HEK293 (cell line): ENCODE data around the gene TRIM23.
"Not testable (repeated sequence)": the region's sequence is repeated elsewhere in the genome, so short reads cannot be mapped to it uniquely, and the experiment has no call there.

ENCODE experiments used
- CTCF ChIA-PET: fragments of 350-600 bp; formaldehyde crosslinking; extraction: SDS; loops from one replicate; lab custom pipeline; 2021; ENCODE audit warnings: antibody characterized with exemption; lab: Yijun Ruan, JAX
- POLR2A ChIA-PET: fragments of 300-600 bp; formaldehyde crosslinking; extraction: SDS; loops from one replicate; lab custom pipeline; 2020; ENCODE audit warnings: antibody characterized with exemption, inconsistent platforms; lab: Yijun Ruan, JAX
- H3K27ac ChIP-seq: fragments of 200-500 bp; sonication (Bioruptor generic); 2 replicates; pipeline ENCODE4 v1.5.1; 2014; ENCODE audit warnings: low read depth, low read length, control low read depth, inconsistent platforms; ENCODE audit errors: extremely low read depth
- H3K36me3 ChIP-seq, 2 experiments: fragments of 200-500 bp in 1 of 2; sonication (Bioruptor generic) in 1 of 2; 1 replicate in 1 of 2; 2 replicates in 1 of 2; pipeline ENCODE4 v1.5.1; 2014 to 2017; ENCODE audit warnings: inconsistent platforms in 2 of 2, low read length in 2 of 2; ENCODE audit not compliant: control insufficient read depth in 2 of 2, insufficient read depth in 1 of 2
- H3K4me1 ChIP-seq: fragments of 200-500 bp; sonication (Bioruptor generic); 2 replicates; pipeline ENCODE4 v1.5.1; 2014; ENCODE audit warnings: mild to moderate bottlenecking, low read length, inconsistent platforms; ENCODE audit not compliant: control insufficient read depth, insufficient read depth
- H3K4me3 ChIP-seq: 2 replicates; pipeline ENCODE4 v1.5.1; 2011; ENCODE audit warnings: low read depth, mild to moderate bottlenecking, control low read depth, low read length, moderate library complexity
- H3K9me3 ChIP-seq: fragments of 200-500 bp; sonication (Bioruptor generic); 2 replicates; pipeline ENCODE4 v1.5.1; 2014; ENCODE audit warnings: low read depth, low read length, inconsistent platforms; ENCODE audit not compliant: control insufficient read depth, insufficient read depth
- EGR2 ChIP-seq: fragments of 450-650 bp; formaldehyde crosslinking; IDR thresholded peaks from 2 replicates; pipeline ENCODE4 v1.5.1; 2016; ENCODE audit warnings: low read depth, missing biosample characterization, missing genetic modification characterization
- HOXC10 ChIP-seq: sonication (generic); formaldehyde crosslinking; IDR thresholded peaks from 2 replicates; pipeline ENCODE4 v1.8.1; 2023; ENCODE audit warnings: mild to moderate bottlenecking, missing genetic modification reagents
- MYNN ChIP-seq: fragments of 450-650 bp; formaldehyde crosslinking; IDR thresholded peaks from 2 replicates; pipeline ENCODE4 v1.5.1; 2016; ENCODE audit warnings: missing biosample characterization, missing genetic modification characterization, borderline replicate concordance
- SP7 ChIP-seq: fragments of 450-650 bp; formaldehyde crosslinking; IDR thresholded peaks from 2 replicates; pipeline ENCODE4 v1.5.1; 2016; ENCODE audit warnings: missing biosample characterization, missing genetic modification characterization
- ZNF10 ChIP-seq: fragments of 450-650 bp; formaldehyde crosslinking; IDR thresholded peaks from 2 replicates; pipeline ENCODE4 v1.5.1; 2017; ENCODE audit warnings: missing biosample characterization, missing genetic modification characterization
- ZNF121 ChIP-seq: fragments of 450-650 bp; formaldehyde crosslinking; IDR thresholded peaks from 2 replicates; pipeline ENCODE4 v1.5.1; 2016; ENCODE audit warnings: missing biosample characterization, missing genetic modification characterization
- ZNF133 ChIP-seq: fragments of 450-650 bp; formaldehyde crosslinking; IDR thresholded peaks from 2 replicates; pipeline ENCODE4 v1.5.1; 2016; ENCODE audit warnings: missing biosample characterization, missing genetic modification characterization
- ZNF138 ChIP-seq: fragments of 450-650 bp; formaldehyde crosslinking; IDR thresholded peaks from 2 replicates; pipeline ENCODE4 v1.5.1; 2016; ENCODE audit warnings: missing biosample characterization, missing genetic modification characterization, borderline replicate concordance
- ZNF174 ChIP-seq: fragments of 450-650 bp; formaldehyde crosslinking; IDR thresholded peaks from 2 replicates; pipeline ENCODE4 v1.5.0; 2017; ENCODE audit warnings: missing biosample characterization, mild to moderate bottlenecking, missing genetic modification characterization
- ZNF311 ChIP-seq: fragments of 450-650 bp; formaldehyde crosslinking; IDR thresholded peaks from 2 replicates; pipeline ENCODE4 v1.5.1; 2017; ENCODE audit warnings: missing biosample characterization, missing genetic modification characterization, borderline replicate concordance
- ZNF335 ChIP-seq: fragments of 450-650 bp; formaldehyde crosslinking; conservative IDR thresholded peaks from 2 replicates; pipeline ENCODE4 v1.5.1; 2016; ENCODE audit warnings: missing biosample characterization, missing genetic modification characterization
- ZNF416 ChIP-seq: fragments of 450-650 bp; formaldehyde crosslinking; IDR thresholded peaks from 2 replicates; pipeline ENCODE4 v1.5.1; 2016; ENCODE audit warnings: missing biosample characterization, missing genetic modification characterization
- ZNF529 ChIP-seq: fragments of 450-650 bp; formaldehyde crosslinking; IDR thresholded peaks from 2 replicates; pipeline ENCODE4 v1.5.1; 2017; ENCODE audit warnings: missing genetic modification characterization, missing biosample characterization; ENCODE audit not compliant: insufficient replicate concordance
- ZNF530 ChIP-seq: fragments of 450-650 bp; formaldehyde crosslinking; IDR thresholded peaks from 2 replicates; pipeline ENCODE4 v1.5.1; 2016; ENCODE audit warnings: low read depth, missing biosample characterization, missing genetic modification characterization
- ZNF558 ChIP-seq: fragments of 450-650 bp; formaldehyde crosslinking; IDR thresholded peaks from 2 replicates; pipeline ENCODE4 v1.5.1; 2016; ENCODE audit warnings: missing biosample characterization, missing genetic modification characterization
- ZNF571 ChIP-seq: fragments of 450-650 bp; formaldehyde crosslinking; IDR thresholded peaks from 2 replicates; pipeline ENCODE4 v1.5.0; 2017; ENCODE audit warnings: missing biosample characterization, missing genetic modification characterization
- ZNF585B ChIP-seq: fragments of 450-650 bp; formaldehyde crosslinking; IDR thresholded peaks from 2 replicates; pipeline ENCODE4 v1.5.1; 2016; ENCODE audit warnings: missing biosample characterization, missing genetic modification characterization
- ZNF654 ChIP-seq: fragments of 450-650 bp; formaldehyde crosslinking; IDR thresholded peaks from 2 replicates; pipeline ENCODE4 v1.5.1; 2016; ENCODE audit warnings: low read depth, missing biosample characterization, missing genetic modification characterization
- ZNF707 ChIP-seq: fragments of 450-650 bp; formaldehyde crosslinking; IDR thresholded peaks from 2 replicates; pipeline ENCODE4 v1.5.1; 2016; ENCODE audit warnings: missing biosample characterization, missing genetic modification characterization
- TF ChIP-seq, protein P1 (sequence below): fragments of 450-650 bp; formaldehyde crosslinking; IDR thresholded peaks from 2 replicates; pipeline ENCODE4 v1.5.1; 2016; ENCODE audit warnings: missing biosample characterization, missing genetic modification characterization

TRIM23 gene

GRCh38 chr5:65601761-65602160 is 22.4 kb downstream of the TRIM23 start:
- TF ChIP-seq ZNF585B (tag by site-specific recombination): peak; percentile 99
- POLR2A ChIA-PET: interaction anchor here (0.8 kb wide), 1 partner anchor 22 kb away, joined by 3 read pairs; the partner anchor contains the start of gene TRIM23
- H3K4me3 ChIP-seq, H3K9me3 ChIP-seq, CTCF ChIA-PET, H3K27ac ChIP-seq, H3K4me1 ChIP-seq: not testable (repeated sequence)
- H3K36me3 ChIP-seq: peaks cover 63 to 92% of the 10 kb centered on the region in 2 experiments

- CTCF ChIA-PET: interaction anchor here (0.9 to 1.2 kb wide), 2 partner anchors 24 to 31 kb away, joined by 4 to 5 read pairs; no protein-coding TSS in a partner anchor
- TF ChIP-seq ZNF571 (tag by site-specific recombination) (no peak), ZNF654 (tag by site-specific recombination) (peak; percentile 28)
- POLR2A ChIA-PET: interaction anchor here (0.6 kb wide), 1 partner anchor 816 kb away, joined by 3 read pairs; no protein-coding TSS in a partner anchor
- H3K4me1 ChIP-seq: no peaks in the 10 kb centered on the region
- H3K27ac ChIP-seq: no peak overlapping the region
- H3K36me3 ChIP-seq: peaks cover 50 to 87% of the 10 kb centered on the region in 2 experiments
- no peak overlapping the region for H3K4me3 ChIP-seq
- H3K9me3 ChIP-seq: no peaks in the 10 kb centered on the region
Measured at GRCh38 chr5:65588694-65589093, 35.4 kb downstream of the TRIM23 start.

- ChIA-PET CTCF (no interaction called here), POLR2A (no interaction called here)
- H3K9me3 ChIP-seq: no peaks in the 10 kb centered on the region
- H3K4me3 ChIP-seq: no peak overlapping the region
- peaks cover 47 to 71% of the 10 kb centered on the region in 2 experiments for H3K36me3 ChIP-seq
- H3K27ac ChIP-seq: no peak overlapping the region
- no peak for TF ChIP-seq ZNF311 (tag by site-specific recombination)
- no peak for TF ChIP-seq EGR2 (tag by site-specific recombination)
- TF ChIP-seq SP7 (tag by site-specific recombination): no peak
- TF ChIP-seq ZNF133 (tag by site-specific recombination): no peak
- TF ChIP-seq ZNF707 (tag by site-specific recombination): no peak
- no peak for TF ChIP-seq ZNF416 (tag by site-specific recombination)
- TF ChIP-seq ZNF138: no peak
- no peak for TF ChIP-seq MYNN (tag by site-specific recombination)
- TF ChIP-seq, protein P1, sequence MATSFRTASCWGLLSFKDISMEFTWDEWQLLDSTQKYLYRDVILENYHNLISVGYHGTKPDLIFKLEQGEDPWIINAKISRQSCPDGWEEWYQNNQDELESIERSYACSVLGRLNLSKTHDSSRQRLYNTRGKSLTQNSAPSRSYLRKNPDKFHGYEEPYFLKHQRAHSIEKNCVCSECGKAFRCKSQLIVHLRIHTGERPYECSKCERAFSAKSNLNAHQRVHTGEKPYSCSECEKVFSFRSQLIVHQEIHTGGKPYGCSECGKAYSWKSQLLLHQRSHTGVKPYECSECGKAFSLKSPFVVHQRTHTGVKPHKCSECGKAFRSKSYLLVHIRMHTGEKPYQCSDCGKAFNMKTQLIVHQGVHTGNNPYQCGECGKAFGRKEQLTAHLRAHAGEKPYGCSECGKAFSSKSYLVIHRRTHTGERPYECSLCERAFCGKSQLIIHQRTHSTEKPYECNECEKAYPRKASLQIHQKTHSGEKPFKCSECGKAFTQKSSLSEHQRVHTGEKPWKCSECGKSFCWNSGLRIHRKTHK (tag by site-specific recombination): no peak
- no peak for TF ChIP-seq ZNF558 (tag by site-specific recombination)
- TF ChIP-seq ZNF10 (tag by site-specific recombination): no peak
- no peak for TF ChIP-seq ZNF529 (tag by site-specific recombination)
- no peak for TF ChIP-seq HOXC10 (CRISPR knock-in tag)
- no peak for TF ChIP-seq ZNF335 (tag by site-specific recombination)
- TF ChIP-seq ZNF121 (tag by site-specific recombination): no peak
- no peak for TF ChIP-seq ZNF530 (tag by site-specific recombination)
- TF ChIP-seq ZNF174: no peak
- H3K4me1 ChIP-seq: no peaks in the 10 kb centered on the region
Measured at GRCh38 chr5:65577141-65577540, 47.0 kb downstream of the TRIM23 start.
